ENCODE data around the gene INKA2.

DNA sequence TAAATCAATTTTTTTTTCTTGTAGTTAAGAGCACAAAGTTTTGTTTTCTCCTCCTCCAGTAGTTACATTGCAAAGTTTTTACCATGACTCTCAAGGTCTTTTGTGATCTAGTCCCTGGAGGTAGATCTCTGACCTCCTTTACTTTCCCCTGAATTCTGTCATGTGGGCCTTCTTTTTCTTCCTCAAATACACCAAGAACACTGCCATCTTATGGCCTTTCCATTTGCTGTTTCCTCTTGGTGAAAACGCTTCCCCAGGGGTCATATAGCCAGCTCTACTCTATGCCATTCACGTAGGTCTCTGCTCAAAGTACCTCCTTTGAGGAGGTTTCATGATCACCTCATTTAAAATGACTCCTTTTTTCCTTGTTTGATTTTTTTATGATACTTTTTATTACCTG is 19.2 kb upstream of the INKA2 start:
- peak; percentile 29; the same call in 1 of the 2 replicates for TF ChIP-seq CTCF (conservative IDR thresholded peaks at IDR 0.05; ENCODE audit: low read depth, low read length)
- no peak for TF ChIP-seq CHD1 (IDR thresholded peaks at IDR 0.05; ENCODE audit: low read depth, low read length)
- TF ChIP-seq NFE2L2 (IDR thresholded peaks at IDR 0.05; ENCODE audit: low read depth, low read length): no peak
- TF ChIP-seq POLR2A (IDR thresholded peaks at IDR 0.05; ENCODE audit: low read depth, low read length): no peak
- TF ChIP-seq, protein P1, sequence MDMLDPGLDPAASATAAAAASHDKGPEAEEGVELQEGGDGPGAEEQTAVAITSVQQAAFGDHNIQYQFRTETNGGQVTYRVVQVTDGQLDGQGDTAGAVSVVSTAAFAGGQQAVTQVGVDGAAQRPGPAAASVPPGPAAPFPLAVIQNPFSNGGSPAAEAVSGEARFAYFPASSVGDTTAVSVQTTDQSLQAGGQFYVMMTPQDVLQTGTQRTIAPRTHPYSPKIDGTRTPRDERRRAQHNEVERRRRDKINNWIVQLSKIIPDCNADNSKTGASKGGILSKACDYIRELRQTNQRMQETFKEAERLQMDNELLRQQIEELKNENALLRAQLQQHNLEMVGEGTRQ (IDR thresholded peaks at IDR 0.05; ENCODE audit: low read depth, low read length): no peak
- peak; percentile 30; the same call in 1 of the 2 replicates for TF ChIP-seq SMC3 (IDR thresholded peaks at IDR 0.05; ENCODE audit: low read depth, low read length)
- no peak for TF ChIP-seq RAD21 (IDR thresholded peaks at IDR 0.05; ENCODE audit: low read length)
- TF ChIP-seq RFX5 (IDR thresholded peaks at IDR 0.05; ENCODE audit: low read depth, low read length): no peak
- TF ChIP-seq MXI1 (IDR thresholded peaks at IDR 0.05; ENCODE audit: borderline replicate concordance, low read depth, low read length): no peak
